HG03460 (cell line): Measurements from ENCODE around the gene SORBS1.
A peak's percentile ranks its signal among the peaks of the same experiment; 100 is the strongest.

Experiments
- ATAC-seq: cut with Tn5 transposase; IDR thresholded peaks from one replicate; pipeline ENCODE4 v1.9.1; 2021; ENCODE audit not compliant: unreplicated experiment

The SORBS1 gene

GRCh38 chr10:95467162-95467599 is 94.0 kb downstream of the SORBS1 start:
- no peak for ATAC-seq

GRCh38 chr10:95466436-95466835 is 94.7 kb downstream of the SORBS1 start:
- ATAC-seq: no peak

GRCh38 chr10:95464280-95464679 is 96.9 kb downstream of the SORBS1 start:
- no peak for ATAC-seq

GRCh38 chr10:95462740-95463667 is 98.2 kb downstream of the SORBS1 start:
- no peak for ATAC-seq

GRCh38 chr10:95461611-95462010 is 99.6 kb downstream of the SORBS1 start:
- ATAC-seq: no peak

GRCh38 chr10:95459446-95460045 is 101.6 kb downstream of the SORBS1 start:
- ATAC-seq: no peak

- no peak for ATAC-seq
These were observed 102.3 kb downstream of the SORBS1 start for GRCh38 chr10:95458871-95459270.

GRCh38 chr10:95458014-95458413 is 103.2 kb downstream of the SORBS1 start:
- ATAC-seq: no peak

GRCh38 chr10:95457319-95457886 is 103.8 kb downstream of the SORBS1 start:
- no peak for ATAC-seq

GRCh38 chr10:95456516-95456915 is 104.7 kb downstream of the SORBS1 start:
- no peak for ATAC-seq

GRCh38 chr10:95454940-95455339 is 106.2 kb downstream of the SORBS1 start:
- no peak for ATAC-seq

- no peak for ATAC-seq
These were observed 106.8 kb downstream of the SORBS1 start for GRCh38 chr10:95454356-95454755.

- no peak for ATAC-seq
These were observed 109.3 kb downstream of the SORBS1 start for GRCh38 chr10:95451568-95452524.

GRCh38 chr10:95451150-95451549 is 110.0 kb downstream of the SORBS1 start:
- ATAC-seq: no peak

- no peak for ATAC-seq
These were observed 111.0 kb downstream of the SORBS1 start for GRCh38 chr10:95450188-95450587.

GRCh38 chr10:95447685-95448084 is 113.5 kb downstream of the SORBS1 start:
- no peak for ATAC-seq

- ATAC-seq: peak; percentile 53
These were observed 115.2 kb downstream of the SORBS1 start for GRCh38 chr10:95445837-95446486.

GRCh38 chr10:95445223-95445836 is 115.8 kb downstream of the SORBS1 start:
- ATAC-seq: no peak

GRCh38 chr10:95444792-95445191 is 116.4 kb downstream of the SORBS1 start:
- no peak for ATAC-seq

- ATAC-seq: no peak
These were observed 117.5 kb downstream of the SORBS1 start for GRCh38 chr10:95443636-95444035.
